GM12875 (cell line): ENCODE data around the gene DLEU7.

Experiments
- H3K4me3 ChIP-seq: one replicate; pipeline ENCODE4 v1.5.1; 2011; ENCODE audit warnings: low read depth, low read length, control low read depth
- CTCF ChIP-seq: IDR thresholded peaks from 2 replicates; pipeline ENCODE4 v1.5.1; 2011; ENCODE audit warnings: low read depth, mild to moderate bottlenecking, control low read depth, inconsistent platforms, low read length, moderate library complexity, borderline replicate concordance; ENCODE audit not compliant: insufficient read depth

Gene DLEU7

GRCh38 chr13:50838031-50838430 lies 5.5 kb downstream of the DLEU7 start:
- H3K4me3 ChIP-seq: no peak overlapping the region
- no peak for TF ChIP-seq CTCF

- H3K4me3 ChIP-seq: no peak overlapping the region
- no peak for TF ChIP-seq CTCF
These were observed 12.0 kb downstream of the DLEU7 start for GRCh38 chr13:50831512-50831911.

- no peak for TF ChIP-seq CTCF
- no peak overlapping the region for H3K4me3 ChIP-seq
These were observed 13.6 kb downstream of the DLEU7 start for GRCh38 chr13:50829896-50830295.

- no peak for TF ChIP-seq CTCF
- no peak overlapping the region for H3K4me3 ChIP-seq
These were observed 14.3 kb downstream of the DLEU7 start for GRCh38 chr13:50829226-50829625.

- no peak for TF ChIP-seq CTCF
- H3K4me3 ChIP-seq: no peak overlapping the region
These were observed 17.5 kb downstream of the DLEU7 start for GRCh38 chr13:50826035-50826434.

GRCh38 chr13:50812242-50812641 lies 31.2 kb downstream of the DLEU7 start:
- H3K4me3 ChIP-seq: no peak overlapping the region
- no peak for TF ChIP-seq CTCF

GRCh38 chr13:50810998-50811397 lies 32.5 kb downstream of the DLEU7 start:
- no peak for TF ChIP-seq CTCF
- no peak overlapping the region for H3K4me3 ChIP-seq
